HG03432 (cell line): ENCODE data around the gene TBX3.

Experiments used
- ATAC-seq: cut with Tn5 transposase; IDR thresholded peaks from one replicate; pipeline ENCODE4 v1.9.1; 2021; ENCODE audit warnings: mild to moderate bottlenecking, moderate library complexity; ENCODE audit not compliant: unreplicated experiment

The TBX3 gene

DNA sequence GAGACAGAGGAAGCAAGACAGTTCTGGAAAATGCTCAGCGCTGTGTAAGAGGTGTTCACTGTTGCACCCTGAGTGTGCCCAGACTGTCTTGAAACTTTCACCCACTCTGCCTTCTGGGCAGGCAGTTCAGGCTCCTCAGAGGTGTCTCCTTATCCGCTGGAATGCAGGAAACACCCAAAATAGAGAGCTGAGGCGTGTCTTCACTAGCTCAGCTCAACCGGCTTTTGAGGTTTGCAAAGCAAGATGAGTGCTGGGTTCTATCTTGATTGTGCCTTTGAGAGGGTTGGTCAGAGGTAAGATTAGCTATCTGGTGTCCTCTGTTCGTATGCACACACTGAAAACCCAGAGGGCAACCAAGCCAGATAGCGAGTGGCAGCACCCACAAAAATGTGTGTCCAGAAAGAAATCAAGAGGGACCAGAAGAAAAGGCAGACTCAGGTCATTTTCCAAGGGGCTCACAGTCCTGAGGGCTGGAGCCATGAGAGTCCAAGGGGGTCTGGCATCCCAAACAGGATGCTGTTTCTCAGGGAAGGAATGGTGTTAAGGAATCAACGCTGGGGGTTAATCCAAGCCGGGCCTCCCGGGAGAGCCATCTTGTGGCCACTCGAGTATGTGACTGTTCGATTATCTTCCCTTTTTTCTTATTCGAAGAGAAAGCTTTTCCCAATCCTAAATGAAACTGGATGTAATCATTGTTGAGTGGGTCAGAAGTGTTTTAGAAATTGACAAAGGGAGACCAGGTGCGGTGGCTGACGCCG lies 47.1 kb downstream of the TBX3 start:
- ATAC-seq = no peak

DNA sequence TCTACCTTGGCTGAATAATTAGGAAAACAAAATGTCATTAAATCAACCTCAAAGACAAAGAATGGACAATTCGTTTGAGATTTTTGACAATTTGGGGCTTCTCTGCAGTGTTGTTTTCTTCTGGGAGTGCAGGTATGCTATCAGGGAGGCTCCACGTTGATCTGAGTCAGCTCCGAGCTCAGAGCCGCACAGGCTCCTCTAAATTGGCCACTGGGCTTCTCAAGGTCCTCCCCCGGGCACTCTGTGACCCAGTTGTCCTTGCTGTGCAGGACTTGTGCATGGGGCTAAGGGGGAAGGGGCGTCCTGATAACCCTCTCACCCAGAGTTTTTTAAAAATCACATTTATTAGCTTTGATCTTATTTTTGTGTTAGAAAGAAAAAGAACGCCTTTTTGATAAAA lies 52.7 kb downstream of the TBX3 start:
- no peak for ATAC-seq

DNA sequence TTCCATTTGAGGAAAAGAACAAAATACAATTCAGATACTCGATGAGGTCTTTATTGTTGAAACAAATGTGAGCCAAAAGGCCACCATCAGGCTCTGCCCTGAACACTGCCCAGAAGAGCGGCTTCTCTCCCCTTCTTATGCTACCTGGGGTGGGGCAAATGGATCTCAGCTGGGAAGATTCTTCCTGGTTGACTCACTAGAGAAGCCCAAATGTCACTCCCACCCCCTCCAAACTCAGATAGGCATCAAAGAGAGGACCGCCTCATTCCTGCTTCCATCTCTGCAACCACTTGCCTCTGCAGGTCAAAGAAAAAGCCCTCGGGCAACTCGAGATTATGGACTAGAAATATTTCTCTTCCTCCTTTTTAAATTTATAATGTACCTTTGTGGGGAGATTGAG lies 55.8 kb downstream of the TBX3 start:
- ATAC-seq = no peak

DNA sequence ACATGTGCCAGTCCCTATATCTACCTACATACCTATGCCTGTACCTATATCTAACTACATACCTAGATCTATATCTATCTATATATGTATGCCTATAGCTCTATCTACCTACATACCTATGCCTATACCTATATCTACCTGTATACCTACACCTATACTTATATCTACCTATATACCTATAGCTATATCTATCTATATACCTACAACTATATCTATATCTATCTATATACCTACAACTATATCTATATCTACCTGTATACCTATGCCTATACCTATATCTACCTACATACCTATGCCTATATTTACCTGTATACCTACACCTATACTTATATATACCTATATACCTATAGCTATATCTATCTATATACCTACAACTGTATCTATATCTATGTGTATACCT lies 56.6 kb downstream of the TBX3 start:
- no peak for ATAC-seq

DNA sequence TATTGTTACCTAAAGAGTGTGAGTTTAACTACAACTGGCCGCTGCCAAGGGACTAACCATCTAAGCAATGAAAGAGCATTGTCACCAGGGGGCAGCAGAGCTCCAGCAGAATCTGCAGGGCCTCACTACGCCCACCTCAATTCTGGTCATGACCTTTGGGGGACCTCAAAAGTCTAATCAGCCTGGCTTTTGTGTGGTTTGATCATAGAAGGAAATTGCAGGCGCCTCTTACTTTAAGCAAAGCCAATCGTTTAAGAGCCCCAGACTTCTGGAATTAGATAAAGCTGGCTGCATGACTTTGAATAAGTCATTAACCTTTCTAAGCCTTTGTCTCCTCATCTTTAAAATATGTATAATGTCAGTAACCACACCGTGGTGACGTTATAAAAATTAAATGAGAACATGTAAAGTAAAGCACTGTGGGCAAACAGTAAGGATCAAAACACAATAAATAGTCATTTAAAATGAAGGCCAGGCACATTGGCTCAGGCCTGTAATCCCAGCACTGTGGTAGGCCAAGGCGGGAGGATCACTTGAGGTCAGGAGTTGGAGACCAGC lies 58.6 kb downstream of the TBX3 start:
- ATAC-seq = no peak

DNA sequence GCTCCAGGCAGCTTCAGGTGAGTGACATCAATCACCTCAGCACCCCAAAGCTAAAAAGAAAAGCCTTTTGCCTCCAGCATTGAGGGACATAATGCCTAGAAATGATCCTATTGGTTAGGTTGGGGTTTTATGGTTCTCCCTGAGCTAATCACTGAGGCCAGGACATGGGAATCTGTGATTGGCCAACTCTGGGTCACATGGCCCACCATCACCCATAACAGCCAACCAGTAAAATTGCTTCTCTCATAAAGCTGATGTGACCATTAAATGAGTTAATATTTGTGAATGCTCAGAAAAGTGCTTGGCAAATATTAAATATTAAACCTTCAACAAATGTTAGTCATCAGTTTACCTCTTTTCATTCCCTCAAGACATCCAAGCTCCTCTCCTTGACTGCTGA lies 60.2 kb downstream of the TBX3 start:
- no peak for ATAC-seq
